Endothelial cell of umbilical vein (primary cell): ENCODE measurements around the gene SHOC2. TPM values are rescaled to one million over a fixed set of nuclear protein-coding genes. Genes with fewer than 3 reads are reported as not detected.
A peak's percentile ranks its signal among the peaks of the same experiment; 100 is the strongest.

Experiments used
- BruUV-seq: library from RNA; stranded (reverse); fragments of 400-500 nt; replicated peaks from 2 replicates; lab custom pipeline; 2021; lab: Mats Ljungman, UMichigan
- CTCF ChIA-PET: fragments of 300-600, 350-600 bp; sonication (Branson Sonifier 250); formaldehyde crosslinking; loops from one replicate; lab custom pipeline; 2021; ENCODE audit warnings: antibody characterized with exemption, inconsistent platforms; lab: Charles Lee
- POLR2A ChIA-PET: fragments of 300-600, 350-600 bp; sonication (Branson Sonifier 250); formaldehyde crosslinking; loops from one replicate; lab custom pipeline; 2021; ENCODE audit warnings: antibody characterized with exemption, inconsistent platforms; lab: Charles Lee
- DNase-seq: peaks from one replicate; pipeline ENCODE4 v3.0.0-alpha.2; 2011; ENCODE audit warnings: low read depth, low spot score
- FAIRE-seq: peaks from 2 replicates; lab custom pipeline; 2011; peaks lifted over from hg19 to GRCh38; lab: Jason Lieb, UNC
- H2AFZ ChIP-seq: 2 replicates; pipeline ENCODE4 v1.6.0; 2012; ENCODE audit warnings: low read depth, low read length, control low read depth, inconsistent platforms
- H3K27ac ChIP-seq: 2 replicates; pipeline ENCODE4 v1.5.1; 2011; ENCODE audit warnings: low read depth, mild to moderate bottlenecking, control low read depth, low read length, moderate library complexity; ENCODE audit not compliant: insufficient read depth
- H3K27me3 ChIP-seq, 2 experiments: 2 replicates each; pipeline versions ENCODE4 v1.6.0 to v1.6.1; 2011; ENCODE audit warnings: low read length in 2 of 2, mixed read lengths in 1 of 2; ENCODE audit not compliant: control insufficient read depth in 2 of 2, insufficient read depth in 2 of 2
- H3K36me3 ChIP-seq, 2 experiments: 2 replicates in 1 of 2; 3 replicates in 1 of 2; pipeline ENCODE4 v1.5.1; 2011; ENCODE audit warnings: low read length in 2 of 2, mild to moderate bottlenecking in 1 of 2, moderate library complexity in 1 of 2; ENCODE audit not compliant: control insufficient read depth in 2 of 2, insufficient read depth in 2 of 2; ENCODE audit errors: extremely low read depth in 1 of 2
- H3K4me1 ChIP-seq: 3 replicates; pipeline ENCODE4 v1.5.1; 2011; ENCODE audit warnings: mild to moderate bottlenecking, low read length; ENCODE audit not compliant: control insufficient read depth, insufficient read depth; ENCODE audit errors: extremely low read depth
- H3K4me2 ChIP-seq: 2 replicates; pipeline ENCODE4 v1.6.1; 2011; ENCODE audit warnings: low read length, control low read depth, mixed read lengths; ENCODE audit not compliant: insufficient read depth
- H3K4me3 ChIP-seq, 3 experiments: fragments of 200-600 bp in 1 of 3; sonication (generic), shearing (Covaris generic) in 1 of 3; replicated peaks in 1 of 3; 2 replicates each; pipeline ENCODE4 v1.5.1; 2011 to 2016; ENCODE audit warnings: control low read depth in 3 of 3, low read length in 3 of 3, mild to moderate bottlenecking in 2 of 3, inconsistent platforms in 1 of 3, low read depth in 1 of 3, moderate library complexity in 1 of 3; ENCODE audit not compliant: insufficient read depth in 1 of 3
- H3K79me2 ChIP-seq: 2 replicates; pipeline ENCODE4 v1.6.0; 2012; ENCODE audit warnings: low read length, inconsistent platforms; ENCODE audit not compliant: control insufficient read depth, insufficient read depth
- H3K9ac ChIP-seq: replicated peaks from 2 replicates; pipeline ENCODE3; 2011; ENCODE audit warnings: low read length, control low read depth; ENCODE audit not compliant: insufficient read depth; ENCODE audit errors: extremely low read depth
- H3K9me1 ChIP-seq: replicated peaks from 3 replicates; pipeline ENCODE4 v1.6.0; 2011; ENCODE audit warnings: mild to moderate bottlenecking, low read length; ENCODE audit not compliant: control insufficient read depth, insufficient read depth; ENCODE audit errors: extremely low read depth
- H3K9me3 ChIP-seq: replicated peaks from 2 replicates; pipeline ENCODE4 v1.5.1; 2012; ENCODE audit warnings: low read length, inconsistent platforms; ENCODE audit not compliant: control insufficient read depth, insufficient read depth
- H4K20me1 ChIP-seq: replicated peaks from 2 replicates; pipeline ENCODE3; 2011; ENCODE audit warnings: mild to moderate bottlenecking, low read length; ENCODE audit not compliant: control insufficient read depth, insufficient read depth; ENCODE audit errors: extremely low read depth
- CTCF ChIP-seq, 2 donors: IDR thresholded peaks; 1 replicate in 1 of 2; 2 replicates in 1 of 2; pipeline ENCODE4 v1.5.1; 2011; ENCODE audit warnings: low read length in 2 of 2, mild to moderate bottlenecking in 2 of 2, moderate library complexity in 2 of 2, control low read depth in 1 of 2, inconsistent platforms in 1 of 2, low read depth in 1 of 2; ENCODE audit not compliant: insufficient read depth in 1 of 2; ENCODE audit errors: extremely low read depth in 1 of 2
- EZH2 ChIP-seq: IDR thresholded peaks from 2 replicates; pipeline ENCODE4 v1.6.1; 2012; ENCODE audit warnings: borderline replicate concordance, low read depth, mild to moderate bottlenecking, moderate library complexity, low read length, inconsistent platforms; ENCODE audit not compliant: severe bottlenecking
- FOS ChIP-seq: IDR thresholded peaks from 2 replicates; pipeline ENCODE4 v1.6.1; 2011; ENCODE audit warnings: mild to moderate bottlenecking, low read length, moderate library complexity, borderline replicate concordance; ENCODE audit not compliant: insufficient read depth
- GATA2 ChIP-seq: IDR thresholded peaks from 2 replicates; pipeline ENCODE4 v1.7.0; 2011; ENCODE audit warnings: low read depth, mild to moderate bottlenecking, moderate library complexity, mixed read lengths, low read length; ENCODE audit not compliant: insufficient read length, insufficient read depth
- JUN ChIP-seq: IDR thresholded peaks from 2 replicates; pipeline ENCODE4 v1.6.1; 2011; ENCODE audit warnings: borderline replicate concordance, low read depth; ENCODE audit not compliant: insufficient read length, insufficient read depth
- MAX ChIP-seq: IDR thresholded peaks from 2 replicates; pipeline ENCODE4 v1.6.1; 2011; ENCODE audit not compliant: insufficient read depth, insufficient read length
- MYC ChIP-seq: IDR thresholded peaks from one replicate; pipeline ENCODE4 v1.6.1; 2011; ENCODE audit warnings: mild to moderate bottlenecking, low read depth, low read length
- POLR2A ChIP-seq: IDR thresholded peaks from 2 replicates; pipeline ENCODE4 v1.6.1; 2012; ENCODE audit warnings: low read depth, mild to moderate bottlenecking, control low read depth, low read length
- POLR2AphosphoS5 ChIP-seq: IDR thresholded peaks from 2 replicates; pipeline ENCODE4 v1.6.1; 2012; ENCODE audit warnings: low read depth, mild to moderate bottlenecking, control low read depth, low read length, moderate library complexity; ENCODE audit not compliant: insufficient read depth
- dilution Hi-C: fragments of 300-500 bp; cut with MboI; formaldehyde crosslinking; loops from one replicate; pipeline ENCODE4 v1.15.0; 2019; ENCODE audit warnings: low sequenced_read_pairs; ENCODE audit not compliant: extremely low pct_ligation_motif_present
- intact Hi-C: fragments of 100-400 bp; cut with micrococcal nuclease; formaldehyde crosslinking; loops from one replicate; pipeline ENCODE4 v1.10.0; 2022
- polyA plus RNA-seq, 4 experiments: library from polyadenylated mRNA; depleted of rRNA in 3 of 4; stranded (reverse) in 3 of 4; unstranded in 1 of 4; fragments of >200 nt; gene quantifications; 2 replicates each; pipeline versions ENCODE4 v1.2.1 to v1.2.3, GENCODE V29; 2011 to 2012; ENCODE audit warnings: missing spikeins in 1 of 4
- total RNA-seq: library from RNA; stranded (reverse); gene quantifications from 2 replicates; pipeline ENCODE4 v1.2.3, GENCODE V29; 2021

SHOC2 gene
- total and polyA plus RNA-seq, 2 donors (not counting 3 experiments of a cell fraction or from before 2014, with no cell fraction given), result 13.0 to 37.1 TPM

- no peak overlapping the region for H2AFZ ChIP-seq
- FAIRE-seq, result no peak
- no peak overlapping the region for H3K9ac ChIP-seq
- peak overlapping the region; percentile 99 for H3K4me2 ChIP-seq
- ChIA-PET POLR2A (no interaction called here), CTCF (interaction anchor here (0.8 to 1.8 kb wide), 2 partner anchors 9 to 20 kb away, joined by 3 to 4 read pairs; no protein-coding TSS in a partner anchor)
- H3K27me3 ChIP-seq, result peaks cover 0 to 3% of the 10 kb centered on the region in 2 experiments
- peaks cover 21% of the 10 kb centered on the region for H3K4me1 ChIP-seq
- no peaks in the 10 kb centered on the region for H3K36me3 ChIP-seq
- no peak overlapping the region for H3K27ac ChIP-seq
- H3K4me3 ChIP-seq, result peak overlapping the region in 1 of 3 experiments; percentile 85
- H3K9me3 ChIP-seq, result no peaks in the 10 kb centered on the region
- dilution Hi-C loops (no loop called here), intact Hi-C loops (loop anchor here (2.0 to 5.0 kb wide), 3 partner anchors 71 to 567 kb away; no protein-coding TSS in a partner anchor)
- no peaks in the 10 kb centered on the region for H3K79me2 ChIP-seq
- no TSS peak for BruUV-seq
- H4K20me1 ChIP-seq, result no peaks in the 10 kb centered on the region
- TF ChIP-seq MYC, result no peak
- no peak for TF ChIP-seq MAX
- TF ChIP-seq JUN, result no peak
- TF ChIP-seq EZH2, result no peak
- no peak for TF ChIP-seq POLR2A
- no peak for TF ChIP-seq POLR2AphosphoS5
- TF ChIP-seq GATA2, result no peak
- no peak for TF ChIP-seq CTCF (IDR thresholded peaks at IDR 0.05; ENCODE audit: extremely low read depth in 1 of 2, insufficient read depth in 1 of 2, low read depth in 1 of 2, low read length in 2 of 2)
- no peak for TF ChIP-seq FOS
- H3K9me1 ChIP-seq, result no peaks in the 10 kb centered on the region
- peak; percentile 4 for DNase-seq
Observed at GRCh38 chr10:110873951-110874350, 45.5 kb upstream of the SHOC2 start.
